Bronchial epithelial cell (primary cell): ENCODE measurements around the gene SEMA6B. TPM values are rescaled to one million over a fixed set of nuclear protein-coding genes. Genes with fewer than 3 reads are reported as not detected.

ENCODE experiments used
- DNase-seq: peaks from one replicate; pipeline ENCODE4 v3.0.0-alpha.2; 2010; ENCODE audit warnings: low read depth
- FAIRE-seq: peaks from 2 replicates; lab custom pipeline; 2011; peaks lifted over from hg19 to GRCh38; lab: Jason Lieb, UNC
- H3K27me3 ChIP-seq: 2 replicates; pipeline ENCODE4 v1.5.1; 2011; ENCODE audit warnings: low read length; ENCODE audit not compliant: control insufficient read depth, insufficient read depth
- H3K36me3 ChIP-seq: 2 replicates; pipeline ENCODE4 v1.5.1; 2011; ENCODE audit warnings: low read length; ENCODE audit not compliant: control insufficient read depth, insufficient read depth
- H3K4me3 ChIP-seq: 2 replicates; pipeline ENCODE4 v1.5.1; 2011; ENCODE audit warnings: mild to moderate bottlenecking, low read depth, low read length, control low read depth
- total RNA-seq: library from RNA; depleted of rRNA; stranded (reverse); fragments of >200 nt; gene quantifications from 2 replicates; pipeline ENCODE4 v1.2.1, GENCODE V29; 2014
- TF ChIP-seq, protein P1 (sequence below): IDR thresholded peaks from 2 replicates; pipeline ENCODE4 v1.5.1; 2011; ENCODE audit warnings: mild to moderate bottlenecking, moderate library complexity, low read length, control low read depth, inconsistent platforms; ENCODE audit not compliant: insufficient read depth, severe bottlenecking

Gene SEMA6B
- total RNA-seq, 1 donor from 2014 or later: under 0.01 TPM

DNA sequence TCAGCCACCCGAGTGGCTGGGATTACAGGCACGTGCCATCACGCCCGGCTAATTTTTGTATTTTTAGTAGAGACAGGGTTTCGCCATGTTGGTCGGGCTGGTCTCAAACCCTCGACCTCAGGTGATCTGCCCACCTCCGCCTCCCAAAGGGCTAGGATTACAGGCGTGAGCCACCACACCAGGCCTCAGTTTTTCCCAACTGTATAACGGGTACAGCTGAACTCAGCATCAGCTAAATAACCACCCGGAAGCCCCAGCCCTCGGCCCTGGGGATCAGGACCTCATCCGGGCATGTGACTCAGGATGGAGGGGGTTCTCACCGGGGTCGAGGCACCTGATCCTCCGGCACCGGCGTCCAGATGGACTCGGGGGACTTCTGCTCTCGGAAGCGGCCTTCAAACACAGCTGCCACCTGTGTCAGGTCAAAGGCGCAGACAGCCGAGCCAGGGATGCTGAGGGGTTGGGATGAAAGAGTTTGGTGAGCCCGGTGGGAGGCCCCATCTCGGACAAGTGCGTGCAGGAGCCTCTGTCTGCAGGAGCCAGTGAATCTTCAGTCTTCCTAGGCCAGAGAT lies 8.9 kb downstream of the SEMA6B start:
- DNase-seq (no peak), FAIRE-seq (no peak)
- Histone ChIP-seq H3K36me3 (no peaks in the 10 kb centered on the region), H3K4me3 (no peak overlapping the region), H3K27me3 (no peaks in the 10 kb centered on the region)
- TF ChIP-seq, protein P1, sequence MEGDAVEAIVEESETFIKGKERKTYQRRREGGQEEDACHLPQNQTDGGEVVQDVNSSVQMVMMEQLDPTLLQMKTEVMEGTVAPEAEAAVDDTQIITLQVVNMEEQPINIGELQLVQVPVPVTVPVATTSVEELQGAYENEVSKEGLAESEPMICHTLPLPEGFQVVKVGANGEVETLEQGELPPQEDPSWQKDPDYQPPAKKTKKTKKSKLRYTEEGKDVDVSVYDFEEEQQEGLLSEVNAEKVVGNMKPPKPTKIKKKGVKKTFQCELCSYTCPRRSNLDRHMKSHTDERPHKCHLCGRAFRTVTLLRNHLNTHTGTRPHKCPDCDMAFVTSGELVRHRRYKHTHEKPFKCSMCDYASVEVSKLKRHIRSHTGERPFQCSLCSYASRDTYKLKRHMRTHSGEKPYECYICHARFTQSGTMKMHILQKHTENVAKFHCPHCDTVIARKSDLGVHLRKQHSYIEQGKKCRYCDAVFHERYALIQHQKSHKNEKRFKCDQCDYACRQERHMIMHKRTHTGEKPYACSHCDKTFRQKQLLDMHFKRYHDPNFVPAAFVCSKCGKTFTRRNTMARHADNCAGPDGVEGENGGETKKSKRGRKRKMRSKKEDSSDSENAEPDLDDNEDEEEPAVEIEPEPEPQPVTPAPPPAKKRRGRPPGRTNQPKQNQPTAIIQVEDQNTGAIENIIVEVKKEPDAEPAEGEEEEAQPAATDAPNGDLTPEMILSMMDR: no peak

DNA sequence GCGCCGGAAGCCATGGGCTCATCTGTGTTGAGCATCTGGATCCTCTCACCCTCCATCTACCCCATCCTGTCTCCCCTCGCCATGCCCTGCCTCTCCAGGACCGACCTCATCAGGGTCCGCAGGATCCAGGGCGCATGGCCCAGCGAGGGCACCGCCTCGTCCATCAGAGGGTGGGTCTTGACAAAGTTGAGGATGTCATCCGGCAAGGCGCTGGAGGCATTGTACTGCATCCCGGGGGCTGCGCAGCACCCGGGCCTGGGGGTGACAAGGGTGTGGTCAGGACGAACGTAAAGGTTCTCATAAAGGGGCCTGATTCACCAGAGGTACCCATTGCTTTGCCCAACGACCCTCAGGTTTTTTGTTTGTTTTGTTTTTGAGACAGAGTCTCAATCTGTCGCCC lies 9.5 kb downstream of the SEMA6B start:
- H3K36me3 ChIP-seq: no peaks in the 10 kb centered on the region
- no peak for DNase-seq
- H3K4me3 ChIP-seq: no peak overlapping the region
- TF ChIP-seq, protein P1: no peak
- FAIRE-seq: no peak
- no peaks in the 10 kb centered on the region for H3K27me3 ChIP-seq

DNA sequence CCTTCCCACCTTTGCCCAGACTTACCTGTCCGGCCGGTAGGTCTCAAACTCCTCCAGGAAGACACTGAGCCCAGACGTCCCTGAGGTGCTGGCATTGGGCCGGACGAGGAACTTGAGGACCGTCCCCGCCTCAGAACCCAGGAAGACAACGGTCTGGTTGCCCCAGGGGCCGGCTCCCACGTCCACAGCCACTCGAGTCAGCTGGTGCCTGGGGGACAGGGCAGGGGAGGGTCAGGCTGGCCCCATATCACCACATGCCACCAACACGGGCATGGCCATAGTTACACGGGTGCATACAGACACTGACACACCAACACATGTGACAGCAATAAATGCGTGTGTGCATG lies 11.3 kb downstream of the SEMA6B start:
- Histone ChIP-seq H3K4me3 (no peak overlapping the region), H3K27me3 (no peaks in the 10 kb centered on the region), H3K36me3 (no peaks in the 10 kb centered on the region)
- no peak for DNase-seq
- TF ChIP-seq, protein P1: no peak
- no peak for FAIRE-seq

DNA sequence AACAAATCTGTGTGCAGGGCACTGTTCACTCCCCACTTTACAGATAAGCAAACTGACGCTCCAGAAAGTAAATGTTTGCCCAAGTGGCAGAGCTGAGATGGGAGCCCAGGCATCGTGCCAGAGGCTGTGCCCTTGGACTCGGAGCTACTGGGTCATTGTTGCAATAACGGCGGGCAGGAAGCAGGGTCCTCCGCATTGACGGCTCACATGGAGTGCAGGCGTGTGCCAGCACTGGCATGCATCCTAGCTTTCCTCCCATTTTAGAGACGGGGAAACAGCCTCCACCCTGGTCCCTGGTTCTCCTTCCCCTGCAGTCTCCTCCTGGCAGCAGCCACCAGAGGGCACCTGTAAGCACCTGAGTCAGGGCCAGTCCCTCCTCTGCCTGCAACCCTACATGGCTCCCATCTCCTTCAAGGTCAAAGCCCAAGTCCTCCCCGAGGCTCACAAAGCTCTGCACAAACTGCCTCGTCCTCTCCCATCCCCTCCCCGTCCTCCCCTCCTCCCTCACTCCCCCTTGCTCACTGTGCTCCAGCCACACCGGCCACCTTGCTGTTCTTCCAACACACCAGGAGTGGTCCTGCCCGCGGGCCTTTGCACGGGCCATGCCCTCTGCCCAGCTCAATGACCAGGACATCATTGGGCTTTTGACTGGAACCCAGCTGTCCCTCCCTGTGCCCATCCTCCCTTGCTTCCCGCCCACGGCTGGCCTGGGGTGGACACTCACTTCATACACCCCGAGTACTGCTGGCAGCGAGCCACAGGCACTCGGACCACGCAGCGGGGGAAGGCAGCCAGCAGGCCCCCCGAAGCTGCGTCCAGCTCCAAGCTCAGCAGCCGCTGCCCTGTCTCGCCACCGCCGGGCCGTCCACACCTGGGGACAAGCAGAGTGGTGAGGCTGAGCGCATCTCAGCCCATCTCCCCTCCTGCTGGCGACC lies 11.9 kb downstream of the SEMA6B start:
- DNase-seq: no peak
- FAIRE-seq: no peak
- Histone ChIP-seq H3K27me3 (no peaks in the 10 kb centered on the region), H3K4me3 (no peak overlapping the region), H3K36me3 (no peaks in the 10 kb centered on the region)
- TF ChIP-seq, protein P1: peak; percentile 60

DNA sequence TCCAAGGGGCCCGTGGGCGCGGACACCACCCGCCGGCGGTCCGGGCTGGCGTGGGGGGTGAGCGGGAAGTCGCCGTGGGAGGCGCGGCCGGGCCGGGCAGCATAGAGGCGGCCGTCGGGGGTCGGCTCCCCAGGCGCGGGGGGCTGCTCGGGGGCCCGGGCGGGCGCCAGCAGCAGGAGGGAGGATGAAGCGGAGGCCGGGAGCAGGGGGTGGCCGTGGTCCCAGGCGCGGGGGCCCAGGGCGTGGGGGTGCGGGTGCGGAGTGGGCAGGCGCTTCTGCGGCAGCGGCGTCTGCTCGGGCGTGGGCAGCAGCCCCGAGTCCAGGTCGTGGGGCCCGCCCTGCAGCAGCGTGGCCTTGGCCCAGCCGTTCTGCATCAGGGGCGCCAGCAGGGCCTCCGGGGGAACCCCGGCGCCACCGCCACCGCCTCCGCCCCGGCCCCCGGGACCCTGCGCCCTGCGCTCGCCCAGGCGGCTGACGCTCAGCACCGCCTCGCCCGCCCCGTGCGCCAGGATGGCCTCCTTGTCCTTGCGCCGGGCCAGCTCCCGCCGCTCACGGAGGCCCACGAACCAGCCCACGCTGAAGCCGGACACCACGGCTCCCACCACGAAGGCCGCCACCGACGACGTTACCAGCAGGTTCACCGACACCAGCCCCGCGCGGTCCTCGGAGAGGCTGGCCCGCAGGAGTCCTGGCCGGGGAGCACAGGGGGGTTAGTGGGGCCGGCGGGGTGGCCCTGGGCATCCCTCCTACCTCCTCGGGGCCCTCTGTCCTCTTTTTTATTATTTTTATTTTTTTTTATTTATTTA lies 15.4 kb downstream of the SEMA6B start:
- FAIRE-seq (no peak), DNase-seq (no peak)
- H3K27me3 ChIP-seq: no peaks in the 10 kb centered on the region
- no peaks in the 10 kb centered on the region for H3K36me3 ChIP-seq
- TF ChIP-seq, protein P1: no peak
- H3K4me3 ChIP-seq: no peak overlapping the region
